Right lobe of liver (tissue), 4 donors: ENCODE results near the gene SLC39A10.

ENCODE experiments used
- POLR2A ChIP-seq: fragments of 450-650 bp; IDR thresholded peaks from one replicate; pipeline ENCODE4 v1.6.1; 2017; ENCODE audit warnings: antibody characterized with exemption, mild to moderate bottlenecking
- TF ChIP-seq, protein P1 (sequence below), 4 donors: fragments of 200-600 bp in 3 of 4; fragments of 450-650 bp in 1 of 4; IDR thresholded peaks; one replicate each; pipeline versions ENCODE4 v1.5.1 to v1.8.0; 2016 to 2022; ENCODE audit warnings: antibody characterized with exemption in 4 of 4, mild to moderate bottlenecking in 2 of 4
- donor health status: DM: no; HTN: no; CAD: no.
- donor health status: DM: no; HTN: no; CAD: no.
- donor health status: DM: no; HTN: yes; CAD: no.

GRCh38 chr2:195675783-195676427 lies 18.9 kb downstream of the SLC39A10 start:
- no peak for TF ChIP-seq POLR2A
- TF ChIP-seq, protein P1, sequence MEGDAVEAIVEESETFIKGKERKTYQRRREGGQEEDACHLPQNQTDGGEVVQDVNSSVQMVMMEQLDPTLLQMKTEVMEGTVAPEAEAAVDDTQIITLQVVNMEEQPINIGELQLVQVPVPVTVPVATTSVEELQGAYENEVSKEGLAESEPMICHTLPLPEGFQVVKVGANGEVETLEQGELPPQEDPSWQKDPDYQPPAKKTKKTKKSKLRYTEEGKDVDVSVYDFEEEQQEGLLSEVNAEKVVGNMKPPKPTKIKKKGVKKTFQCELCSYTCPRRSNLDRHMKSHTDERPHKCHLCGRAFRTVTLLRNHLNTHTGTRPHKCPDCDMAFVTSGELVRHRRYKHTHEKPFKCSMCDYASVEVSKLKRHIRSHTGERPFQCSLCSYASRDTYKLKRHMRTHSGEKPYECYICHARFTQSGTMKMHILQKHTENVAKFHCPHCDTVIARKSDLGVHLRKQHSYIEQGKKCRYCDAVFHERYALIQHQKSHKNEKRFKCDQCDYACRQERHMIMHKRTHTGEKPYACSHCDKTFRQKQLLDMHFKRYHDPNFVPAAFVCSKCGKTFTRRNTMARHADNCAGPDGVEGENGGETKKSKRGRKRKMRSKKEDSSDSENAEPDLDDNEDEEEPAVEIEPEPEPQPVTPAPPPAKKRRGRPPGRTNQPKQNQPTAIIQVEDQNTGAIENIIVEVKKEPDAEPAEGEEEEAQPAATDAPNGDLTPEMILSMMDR (IDR thresholded peaks at IDR 0.05) = no peak
